GM10248 (cell line): ENCODE measurements around the gene MIOS.

Experiments
- CTCF ChIA-PET: fragments of 300-600 bp; sonication (Branson Sonifier 250); formaldehyde crosslinking; extraction: SDS; loops from one replicate; lab custom pipeline; 2021; ENCODE audit warnings: antibody characterized with exemption; lab: Yijun Ruan, JAX
- POLR2A ChIA-PET: fragments of 350-650 bp; sonication (Branson Sonifier 250); formaldehyde crosslinking; extraction: SDS; loops from one replicate; lab custom pipeline; 2020; ENCODE audit warnings: antibody characterized with exemption; lab: Yijun Ruan, JAX
- DNase-seq: peaks from one replicate; pipeline ENCODE4 v3.0.0; 2012; ENCODE audit errors: extremely low spot score
- TF ChIP-seq, protein P1 (sequence below): IDR thresholded peaks from 2 replicates; pipeline ENCODE4 v1.5.1; 2012; ENCODE audit warnings: mild to moderate bottlenecking, low read depth; ENCODE audit errors: extremely low read depth, missing control alignments, control extremely low read depth

The MIOS gene

DNA sequence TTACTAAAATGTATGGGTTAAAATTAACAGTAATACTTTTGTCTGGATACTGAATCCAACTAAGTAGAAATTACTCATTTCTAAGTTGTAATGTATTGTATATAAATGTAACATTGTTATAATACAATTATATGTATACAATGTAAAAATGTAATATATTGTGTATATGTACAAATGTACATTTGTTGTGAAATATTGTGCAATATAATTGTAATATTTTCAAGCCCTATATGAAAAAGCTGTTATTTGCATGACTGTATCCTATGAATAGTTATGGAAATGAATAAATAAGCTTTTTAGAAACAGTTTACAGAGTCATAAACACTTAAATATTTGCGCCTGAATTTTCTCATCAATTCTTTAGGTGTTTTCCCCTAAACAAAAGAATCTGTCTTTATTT lies 53.6 kb downstream of the MIOS start:
- DNase-seq: no peak
- ChIA-PET CTCF (interaction anchor here (1.3 to 1.4 kb wide), 2 partner anchors 19 to 36 kb away, joined by 3 read pairs; no protein-coding TSS in a partner anchor), POLR2A (no interaction called here)
- TF ChIP-seq, protein P1, sequence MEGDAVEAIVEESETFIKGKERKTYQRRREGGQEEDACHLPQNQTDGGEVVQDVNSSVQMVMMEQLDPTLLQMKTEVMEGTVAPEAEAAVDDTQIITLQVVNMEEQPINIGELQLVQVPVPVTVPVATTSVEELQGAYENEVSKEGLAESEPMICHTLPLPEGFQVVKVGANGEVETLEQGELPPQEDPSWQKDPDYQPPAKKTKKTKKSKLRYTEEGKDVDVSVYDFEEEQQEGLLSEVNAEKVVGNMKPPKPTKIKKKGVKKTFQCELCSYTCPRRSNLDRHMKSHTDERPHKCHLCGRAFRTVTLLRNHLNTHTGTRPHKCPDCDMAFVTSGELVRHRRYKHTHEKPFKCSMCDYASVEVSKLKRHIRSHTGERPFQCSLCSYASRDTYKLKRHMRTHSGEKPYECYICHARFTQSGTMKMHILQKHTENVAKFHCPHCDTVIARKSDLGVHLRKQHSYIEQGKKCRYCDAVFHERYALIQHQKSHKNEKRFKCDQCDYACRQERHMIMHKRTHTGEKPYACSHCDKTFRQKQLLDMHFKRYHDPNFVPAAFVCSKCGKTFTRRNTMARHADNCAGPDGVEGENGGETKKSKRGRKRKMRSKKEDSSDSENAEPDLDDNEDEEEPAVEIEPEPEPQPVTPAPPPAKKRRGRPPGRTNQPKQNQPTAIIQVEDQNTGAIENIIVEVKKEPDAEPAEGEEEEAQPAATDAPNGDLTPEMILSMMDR: no peak

DNA sequence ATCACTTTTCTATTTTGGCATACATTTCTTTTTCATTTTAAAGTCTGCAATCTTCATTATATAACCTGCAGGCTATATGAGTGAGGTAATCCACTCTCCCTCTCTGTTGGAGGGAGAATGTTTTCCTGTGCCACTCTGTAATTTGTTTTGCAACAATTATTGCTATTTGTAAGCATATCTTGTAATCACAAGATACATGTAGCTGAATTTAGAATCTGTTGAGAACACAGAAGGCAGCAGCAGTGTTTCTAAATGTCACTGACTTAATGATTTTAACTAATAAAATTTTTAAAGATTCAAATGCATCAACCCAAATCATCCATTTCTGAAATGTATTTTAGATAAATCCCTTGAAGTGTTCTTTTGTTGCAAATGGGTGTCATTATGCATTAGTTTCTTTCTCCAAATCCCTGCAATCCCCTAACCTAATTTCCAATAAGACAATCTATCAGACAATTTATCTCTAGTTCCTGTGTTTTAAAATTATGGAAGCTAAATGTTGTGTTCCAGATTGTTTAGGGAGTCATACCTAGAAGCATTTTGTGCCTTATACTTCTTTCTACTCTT lies 54.0 kb downstream of the MIOS start:
- DNase-seq: no peak
- TF ChIP-seq, protein P1: no peak

DNA sequence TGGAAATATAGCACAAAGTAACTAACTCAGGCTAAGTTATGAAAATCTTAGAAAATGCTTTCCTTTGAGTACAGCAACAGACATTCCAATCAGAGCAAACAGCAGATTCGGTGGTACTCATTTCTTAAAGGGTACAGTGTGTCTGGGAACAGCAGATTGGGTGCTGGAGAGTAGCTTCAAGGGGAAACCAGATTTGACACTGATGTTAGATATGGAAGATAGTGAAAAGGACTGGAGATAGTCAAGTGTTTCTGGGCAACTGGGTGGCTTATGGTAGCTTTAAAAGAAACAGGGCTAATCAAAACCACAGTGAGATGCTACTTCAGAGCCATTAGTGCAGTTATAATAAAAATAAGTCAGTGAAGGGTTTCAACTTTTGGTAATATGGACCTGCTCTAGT lies 61.8 kb downstream of the MIOS start:
- no peak for DNase-seq
- CTCF ChIA-PET: interaction anchor here (0.9 kb wide), 1 partner anchor 16 kb away, joined by 3 read pairs; no protein-coding TSS in a partner anchor
- POLR2A ChIA-PET: no interaction called here
- TF ChIP-seq, protein P1: no peak

More for the DNA sequence above, 54.0 kb downstream of the MIOS start:
- ChIA-PET CTCF (interaction anchor here (1.3 kb wide), 1 partner anchor 19 kb away, joined by 3 read pairs; no protein-coding TSS in a partner anchor), POLR2A (no interaction called here)

DNA sequence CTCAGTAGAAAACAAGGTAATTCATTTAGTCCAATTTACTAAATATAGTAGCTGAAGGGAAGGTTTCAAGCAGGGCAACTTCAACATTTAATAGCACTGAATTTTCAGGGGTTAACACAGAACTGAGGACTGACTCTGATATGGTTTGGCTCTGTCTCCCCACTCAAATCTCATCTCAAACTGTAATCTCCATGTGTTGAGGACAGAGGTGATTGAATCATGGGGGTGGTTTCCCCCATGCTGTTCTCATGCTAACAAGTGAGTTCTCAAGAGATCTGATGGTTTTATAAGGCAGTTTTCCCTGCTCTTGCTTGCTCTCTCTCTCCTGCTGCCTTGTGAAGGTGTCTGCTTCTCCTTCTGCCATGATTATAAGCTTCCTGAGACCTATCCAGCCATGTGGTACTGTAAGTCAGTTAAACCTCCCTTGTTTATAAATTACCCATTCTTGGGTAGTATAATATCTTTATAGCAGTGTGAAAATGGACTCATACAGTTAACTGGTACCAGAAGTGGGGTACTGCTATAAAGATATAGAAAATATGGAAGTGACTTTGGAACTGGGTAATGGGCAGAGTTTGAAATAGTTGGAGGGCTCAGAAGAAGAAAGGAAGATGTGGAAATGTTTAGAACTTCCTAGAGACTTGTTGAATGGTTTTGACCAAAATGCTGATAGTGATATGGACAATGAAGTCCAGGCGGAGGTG lies 64.1 kb downstream of the MIOS start:
- ChIA-PET POLR2A (no interaction called here), CTCF (interaction anchor here (1.6 kb wide), 1 partner anchor 10 kb away, joined by 4 read pairs; the partner anchor contains the start of gene UMAD1)
- no peak for DNase-seq
- TF ChIP-seq, protein P1: no peak

DNA sequence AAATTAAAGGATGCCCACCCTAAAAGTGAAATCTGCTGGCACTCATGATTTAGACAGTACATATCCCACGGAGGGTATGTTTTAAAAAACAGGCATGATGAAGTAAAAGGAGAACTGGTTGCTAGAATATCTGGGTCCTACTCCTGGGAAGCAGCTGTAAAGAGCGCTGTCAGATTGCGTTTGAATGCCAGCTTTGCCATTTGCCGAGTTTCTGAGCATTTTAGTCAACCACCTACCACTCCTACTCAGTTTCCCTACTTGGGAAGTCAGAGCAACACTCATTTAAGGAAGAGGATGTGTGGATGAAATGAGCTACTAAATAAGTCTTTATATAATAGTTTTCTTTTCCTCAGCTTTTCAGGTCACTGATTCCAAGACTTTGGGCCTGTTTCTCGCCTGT lies 72.7 kb downstream of the MIOS start:
- no peak for DNase-seq
- ChIA-PET POLR2A (no interaction called here), CTCF (interaction anchor here (0.8 to 4.4 kb wide), 4 partner anchors 9 to 25 kb away, joined by 3 to 19 read pairs (median 4); no protein-coding TSS in a partner anchor)
- TF ChIP-seq, protein P1: no peak

DNA sequence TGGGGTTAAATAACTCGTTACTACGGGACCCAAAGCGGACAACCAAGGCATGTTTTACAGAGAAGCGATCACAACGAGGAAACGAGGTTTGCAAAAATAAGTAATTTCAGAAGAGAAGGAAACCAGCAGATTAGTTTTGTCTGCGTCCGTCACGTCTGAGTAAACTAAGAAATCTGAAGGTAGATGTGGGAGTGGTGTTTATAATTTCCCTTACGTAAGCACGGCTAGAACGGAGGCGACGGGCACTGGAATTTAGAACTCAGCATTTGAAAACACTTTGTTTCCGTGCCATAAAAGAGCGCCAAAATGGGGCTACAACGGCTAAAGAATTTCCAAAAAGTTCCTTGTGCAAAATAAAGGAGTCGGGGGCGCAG lies 73.2 kb downstream of the MIOS start:
- DNase-seq: peak; percentile 27
- TF ChIP-seq, protein P1: no peak
- CTCF ChIA-PET: interaction anchor here (0.8 to 4.4 kb wide), 6 partner anchors 10 to 42 kb away, joined by 3 to 19 read pairs (median 4); no protein-coding TSS in a partner anchor
- POLR2A ChIA-PET: interaction anchor here (1.2 kb wide), 2 partner anchors 338 to 539 kb away, joined by 3 read pairs; no protein-coding TSS in a partner anchor
